IMR-90 (cell line): Measurements from ENCODE around the gene KCNJ18. TPM values are rescaled to one million over a fixed set of nuclear protein-coding genes. Genes with fewer than 3 reads are reported as not detected.
"Not testable (repeated sequence)": the region's sequence is repeated elsewhere in the genome, so short reads cannot be mapped to it uniquely, and the experiment has no call there.

Experiments
- ATAC-seq: fragments of 200-7000 bp; cut with Tn5 transposase; 2 replicates; pipeline ENCODE4 v1.9.1; 2020; ENCODE audit warnings: low read depth, mild to moderate bottlenecking, moderate library complexity
- BruUV-seq: library from RNA; stranded (reverse); fragments of 400-500 nt; replicated peaks from 2 replicates; lab custom pipeline; 2021; lab: Mats Ljungman, UMichigan
- CTCF ChIA-PET: fragments of 300-600 bp; formaldehyde crosslinking; extraction: SDS; loops from one replicate; lab custom pipeline; 2021; ENCODE audit warnings: antibody characterized with exemption; lab: Yijun Ruan, JAX
- POLR2A ChIA-PET: fragments of 300-600 bp; sonication (Branson Sonifier 250); formaldehyde crosslinking; loops from one replicate; lab custom pipeline; 2022; ENCODE audit warnings: antibody characterized with exemption; ENCODE audit not compliant: unreplicated experiment; lab: Charles Lee
- DNase-seq: peaks from one replicate; pipeline ENCODE4 v3.0.0; 2013
- H2AFZ ChIP-seq: replicated peaks from 2 replicates; pipeline ENCODE3; 2013; ENCODE audit warnings: low read length, mild to moderate bottlenecking; ENCODE audit not compliant: poor library complexity
- H2AK5ac ChIP-seq: 2 replicates; pipeline ENCODE4 v1.6.1; 2013; ENCODE audit warnings: low read depth, low read length, inconsistent platforms
- H2AK9ac ChIP-seq: replicated peaks from 2 replicates; pipeline ENCODE3; 2013; ENCODE audit warnings: mild to moderate bottlenecking, low read depth, low read length, moderate library complexity; ENCODE audit not compliant: poor library complexity
- H2BK120ac ChIP-seq: 2 replicates; pipeline ENCODE4 v1.6.1; 2013; ENCODE audit warnings: low read depth, low read length, inconsistent platforms
- H2BK15ac ChIP-seq: 3 replicates; pipeline ENCODE4 v1.6.1; 2013; ENCODE audit warnings: low read depth, low read length, inconsistent platforms
- H2BK20ac ChIP-seq: 2 replicates; pipeline ENCODE4 v1.6.1; 2013; ENCODE audit warnings: low read depth, mild to moderate bottlenecking, inconsistent platforms, low read length, moderate library complexity
- H2BK5ac ChIP-seq: 2 replicates; pipeline ENCODE4 v1.6.1; 2013; ENCODE audit warnings: mild to moderate bottlenecking, low read depth, low read length, inconsistent platforms; ENCODE audit not compliant: poor library complexity, severe bottlenecking
- H3K14ac ChIP-seq: replicated peaks from 2 replicates; pipeline ENCODE4 v1.6.1; 2013; ENCODE audit warnings: low read depth, low read length, inconsistent platforms
- H3K18ac ChIP-seq: 2 replicates; pipeline ENCODE4 v1.6.1; 2013; ENCODE audit warnings: low read depth, low read length, control low read depth
- H3K23ac ChIP-seq: 2 replicates; pipeline ENCODE4 v1.6.1; 2013; ENCODE audit warnings: low read depth, low read length, inconsistent platforms
- H3K27ac ChIP-seq: 2 replicates; pipeline ENCODE4 v1.5.1; 2013; ENCODE audit warnings: mild to moderate bottlenecking, control low read depth, low read length; ENCODE audit not compliant: insufficient read depth
- H3K27me3 ChIP-seq: 2 replicates; pipeline ENCODE4 v1.6.1; 2013; ENCODE audit warnings: low read length; ENCODE audit not compliant: control insufficient read depth, insufficient read depth
- H3K36me3 ChIP-seq: 2 replicates; pipeline ENCODE4 v1.6.1; 2013; ENCODE audit warnings: low read length, mixed read lengths; ENCODE audit not compliant: control insufficient read depth, insufficient read depth
- H3K4ac ChIP-seq: 2 replicates; pipeline ENCODE4 v1.6.1; 2013; ENCODE audit warnings: low read depth, low read length, inconsistent platforms
- H3K4me1 ChIP-seq: 2 replicates; pipeline ENCODE4 v1.6.1; 2013; ENCODE audit warnings: low read length, mixed read lengths; ENCODE audit not compliant: control insufficient read depth, insufficient read depth
- H3K4me2 ChIP-seq: 2 replicates; pipeline ENCODE4 v1.6.1; 2013; ENCODE audit warnings: low read depth, mild to moderate bottlenecking, control low read depth, low read length, moderate library complexity
- H3K4me3 ChIP-seq: 2 replicates; pipeline ENCODE4 v1.5.1; 2013; ENCODE audit warnings: low read depth, mild to moderate bottlenecking, control low read depth, low read length, moderate library complexity; ENCODE audit not compliant: insufficient read depth
- H3K56ac ChIP-seq: 2 replicates; pipeline ENCODE4 v1.6.1; 2013; ENCODE audit warnings: low read length, inconsistent platforms; ENCODE audit not compliant: insufficient read depth; ENCODE audit errors: extremely low read depth
- H3K79me1 ChIP-seq, 2 experiments: 2 replicates each; pipeline ENCODE4 v1.6.1; 2013; ENCODE audit warnings: low read length in 2 of 2, inconsistent platforms in 1 of 2, low read depth in 1 of 2
- H3K9ac ChIP-seq: 2 replicates; pipeline ENCODE4 v1.6.1; 2013; ENCODE audit warnings: low read depth, low read length, control low read depth
- H3K9me1 ChIP-seq: 2 replicates; pipeline ENCODE4 v1.6.1; 2013; ENCODE audit warnings: low read length, inconsistent platforms; ENCODE audit not compliant: insufficient read depth
- H3K9me3 ChIP-seq: 2 replicates; pipeline ENCODE4 v1.6.1; 2013; ENCODE audit warnings: low read length; ENCODE audit not compliant: control insufficient read depth, insufficient read depth
- H4K20me1 ChIP-seq: 2 replicates; pipeline ENCODE4 v1.6.1; 2013; ENCODE audit warnings: low read length, inconsistent platforms; ENCODE audit not compliant: insufficient read depth
- H4K5ac ChIP-seq: 2 replicates; pipeline ENCODE4 v1.6.1; 2013; ENCODE audit warnings: mild to moderate bottlenecking, low read depth, low read length, control low read depth
- H4K8ac ChIP-seq, 2 experiments: 2 replicates each; pipeline ENCODE4 v1.6.1; 2013; ENCODE audit warnings: low read depth in 2 of 2, low read length in 2 of 2, control low read depth in 1 of 2, inconsistent platforms in 1 of 2
- H4K91ac ChIP-seq: 2 replicates; pipeline ENCODE4 v1.6.1; 2013; ENCODE audit warnings: low read depth, low read length, inconsistent platforms; ENCODE audit not compliant: insufficient read depth
- WGBS, 2 experiments: methylation state at CpG; one replicate each; pipeline versions ENCODE4 v1.1.5 to v1.1.7; 2013; ENCODE audit warnings: missing lambda C conversion rate in 2 of 2; ENCODE audit not compliant: insufficient read length in 1 of 2; ENCODE audit errors: extremely low coverage in 2 of 2; 5-methylcytosine and 5-hydroxymethylcytosine counted together
- dilution Hi-C: fragments of 300-500 bp; cut with HindIII; formaldehyde crosslinking; loops from one replicate; pipeline ENCODE4 v1.14.3; 2018; ENCODE audit warnings: low sequenced_read_pairs; ENCODE audit not compliant: unreplicated experiment
- in situ Hi-C: fragments of 300-500 bp; cut with MboI; formaldehyde crosslinking; loops from 3 replicates; pipeline ENCODE4 v1.14.3; 2019; ENCODE audit warnings: low sequenced_read_pairs, inconsistent platforms, mixed read lengths
- intact Hi-C: fragments of 100-400 bp; cut with micrococcal nuclease; formaldehyde crosslinking; loops from 2 replicates; pipeline ENCODE4 v1.10.0; 2022
- polyA plus RNA-seq, 3 experiments: library from polyadenylated mRNA; depleted of rRNA; stranded (reverse); fragments of >200 nt; gene quantifications; 2 replicates each; pipeline ENCODE4 v1.2.3, GENCODE V29; 2012; ENCODE audit warnings: low replicate concordance in 1 of 3
- total RNA-seq: library from RNA; depleted of rRNA; stranded (reverse); fragments of >200 nt; gene quantifications from 2 replicates; pipeline ENCODE4 v1.2.3, GENCODE V29; 2012

KCNJ18 gene
- total and polyA plus RNA-seq, 2 of the 4 experiments (the other 2 are of a cell fraction), result not detected

- H3K27ac ChIP-seq, H2AFZ ChIP-seq, H3K4me1 ChIP-seq, H4K8ac ChIP-seq, H3K56ac ChIP-seq, H2BK15ac ChIP-seq, H3K14ac ChIP-seq, H3K4me3 ChIP-seq, H2AK5ac ChIP-seq, H3K36me3 ChIP-seq, H3K4me2 ChIP-seq, H3K9ac ChIP-seq, ATAC-seq, H3K18ac ChIP-seq, H3K79me1 ChIP-seq, H4K91ac ChIP-seq, dilution Hi-C loops, POLR2A ChIA-PET, H2BK20ac ChIP-seq, H4K5ac ChIP-seq, CTCF ChIA-PET, H4K20me1 ChIP-seq, H3K27me3 ChIP-seq, intact Hi-C loops, DNase-seq, H3K23ac ChIP-seq, H2BK120ac ChIP-seq, H2BK5ac ChIP-seq, H3K4ac ChIP-seq, H3K9me1 ChIP-seq, BruUV-seq, H2AK9ac ChIP-seq: not testable (repeated sequence)
- in situ Hi-C loops, result loop anchor here (10.0 kb wide), 1 partner anchor 285 kb away; no protein-coding TSS in a partner anchor
- peaks cover 17% of the 10 kb centered on the region for H3K9me3 ChIP-seq
- WGBS, 2 experiments, result 20% methylated on average over 1 of the region's 8 CpGs; no CpG with 5 or more reads in 1 of the 2 experiments
Measured at GRCh38 chr17:21709994-21710393, 17.7 kb downstream of the KCNJ18 start.

- intact Hi-C loops, H3K14ac ChIP-seq, H3K27ac ChIP-seq, H4K8ac ChIP-seq, DNase-seq, H3K4me2 ChIP-seq, H3K4me3 ChIP-seq, H3K9ac ChIP-seq, H2BK20ac ChIP-seq, H4K20me1 ChIP-seq, H3K9me1 ChIP-seq, H2AK5ac ChIP-seq, dilution Hi-C loops, H3K18ac ChIP-seq, H4K91ac ChIP-seq, H3K23ac ChIP-seq, H2AFZ ChIP-seq, H2AK9ac ChIP-seq, BruUV-seq, H2BK15ac ChIP-seq, in situ Hi-C loops, H3K4ac ChIP-seq, H3K36me3 ChIP-seq, H2BK120ac ChIP-seq, H3K27me3 ChIP-seq, CTCF ChIA-PET, H4K5ac ChIP-seq, ATAC-seq, H2BK5ac ChIP-seq, POLR2A ChIA-PET, H3K56ac ChIP-seq, H3K4me1 ChIP-seq, H3K79me1 ChIP-seq: not testable (repeated sequence)
- WGBS, 2 experiments, result no CpG with 5 or more reads among the region's 3 CpGs
- H3K9me3 ChIP-seq, result peaks cover 13% of the 10 kb centered on the region
Measured at GRCh38 chr17:21710486-21710885, 18.2 kb downstream of the KCNJ18 start.
